ENCODE data around the gene AP2A1. TPM values are rescaled to one million over a fixed set of nuclear protein-coding genes. Genes with fewer than 3 reads are reported as not detected.

AP2A1 gene
- total and polyA plus RNA-seq, 10 of the 15 experiments (the other 5 are each of a cell fraction or from before 2014, with no cell fraction given): 0.68 to 78.8 (median 33.8) TPM

GRCh38 chr19:49767381-49767780, 580 bp downstream of the AP2A1 start:
- ChIA-PET SMC1A (ENCODE audit: uncharacterized antibody, unreplicated experiment) (interaction anchor here (1.1 to 1.9 kb wide), 3 partner anchors 46 to 102 kb away, joined by 4 to 5 read pairs (median 4); partner anchors contain the start of genes FUZ and MED25), RAD21 (ENCODE audit: unreplicated experiment) (interaction anchor here (0.7 to 1.7 kb wide), 9 partner anchors 36 to 1122 kb away, joined by 3 to 12 read pairs (median 4); partner anchors contain the start of genes PRMT1 and SCAF1), CTCF (interaction anchor here (1.0 kb wide), 1 partner anchor 51 kb away, joined by 3 read pairs; no protein-coding TSS in a partner anchor), POLR2A (interaction anchor here (0.5 to 1.6 kb wide), 13 partner anchors 29 to 562 kb away, joined by 3 to 14 read pairs (median 4); partner anchors contain the start of genes BCL2L12, IRF3, KCNC3 and MED25)
- ATAC-seq (no peak), FAIRE-seq (no peak), DNase-seq (ENCODE audit: low read depth, low spot score) (no peak)
- Histone ChIP-seq H3K4me2 (ENCODE audit: control insufficient read depth, insufficient read depth) (peak overlapping the region; percentile 98), H3K4me3 (peak overlapping the region; percentile 97), H2AFZ (ENCODE audit: control insufficient read depth, low read depth, low read length) (peak overlapping the region; percentile 50), H3K9me3 (replicated peaks; ENCODE audit: control insufficient read depth, insufficient read depth, low read length) (no peaks in the 10 kb centered on the region), H3K9ac (ENCODE audit: control insufficient read depth, insufficient read depth, low read length) (peak overlapping the region; percentile 93), H3K27ac (ENCODE audit: control insufficient read depth, insufficient read depth) (peak overlapping the region; percentile 83), H3K36me3 (ENCODE audit: control insufficient read depth in 2 of 2, insufficient read depth in 2 of 2, low read length in 1 of 2) (0 out of 4 replicates have a peak, but pooled peaks cover 0 to 2% of the 10 kb centered on the region in 2 experiments), H3K79me2 (ENCODE audit: control insufficient read depth, insufficient read depth, low read length) (peaks cover 24% of the 10 kb centered on the region), H4K20me1 (ENCODE audit: control insufficient read depth, insufficient read depth) (no peaks in the 10 kb centered on the region), H3K4me1 (ENCODE audit: control insufficient read depth, insufficient read depth, low read length) (peaks cover 15% of the 10 kb centered on the region; the same call in 1 of the 2 replicates), H3K27me3 (replicated peaks in 1 of 2; ENCODE audit: control insufficient read depth in 2 of 2, insufficient read depth in 2 of 2, low read length in 1 of 2) (no peaks in the 10 kb centered on the region)
- TF ChIP-seq, protein P1, sequence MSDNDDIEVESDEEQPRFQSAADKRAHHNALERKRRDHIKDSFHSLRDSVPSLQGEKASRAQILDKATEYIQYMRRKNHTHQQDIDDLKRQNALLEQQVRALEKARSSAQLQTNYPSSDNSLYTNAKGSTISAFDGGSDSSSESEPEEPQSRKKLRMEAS (IDR thresholded peaks at IDR 0.05; ENCODE audit: low read depth, low read length): peak; percentile 9; the same call in 1 of the 2 replicates
- TF ChIP-seq IKZF2 (IDR thresholded peaks at IDR 0.05) (0 out of 4 replicates have a peak, but pooled peaks of 1 of the 2 experiments have one; percentile 23), PAX5 (IDR thresholded peaks at IDR 0.05; ENCODE audit: borderline replicate concordance, low read depth, low read length) (no peak), MEF2B (IDR thresholded peaks at IDR 0.05; ENCODE audit: partially characterized antibody, poor library complexity, severe bottlenecking) (no peak)
- intact Hi-C loops (cut with micrococcal nuclease; ENCODE audit: unreplicated experiment): loop anchor here (5.0 kb wide), 2 partner anchors 40 to 100 kb away; partner anchors contain the start of gene PNKP
- BruUV-seq (replicated peaks): no TSS peak
- under 1% methylated on average over 9 of the region's 9 CpGs for WGBS (ENCODE audit: insufficient coverage, insufficient replicate concordance, low lambda C conversion rate, missing lambda C conversion rate)
- in situ Hi-C loops (cut with MboI): no loop called here

DNA sequence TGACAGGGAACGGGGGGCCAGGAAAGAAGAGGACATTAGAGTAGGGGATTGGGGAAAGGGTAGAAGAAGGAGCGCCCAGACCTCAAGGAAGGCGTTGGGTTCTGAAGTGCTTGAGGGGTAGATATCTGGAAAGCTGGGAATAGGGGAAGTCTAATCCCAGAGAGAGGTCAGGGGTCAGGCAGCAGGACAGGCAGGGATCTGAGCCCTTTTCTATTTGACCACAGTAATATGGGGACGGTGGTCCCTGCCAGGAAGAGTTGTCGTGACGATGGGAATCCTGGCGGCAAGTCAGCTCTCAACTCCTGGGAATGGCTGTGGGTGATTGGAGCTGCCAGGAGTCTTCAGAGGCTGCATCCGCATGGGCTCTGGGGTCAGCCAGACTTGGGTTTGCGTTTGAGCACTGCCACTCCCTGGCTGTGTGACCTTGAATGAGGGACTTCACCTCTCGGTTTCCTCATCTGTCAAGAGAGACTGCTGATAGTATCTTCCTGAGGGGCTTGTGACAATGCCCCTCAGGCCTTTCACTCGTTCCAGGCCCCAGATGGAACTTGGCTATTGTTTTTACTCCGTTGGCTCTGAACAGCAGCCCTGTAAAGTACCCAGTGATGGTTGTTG, 1.3 kb downstream of the AP2A1 start:
- FAIRE-seq: no peak
- ChIA-PET SMC1A (ENCODE audit: uncharacterized antibody, unreplicated experiment) (interaction anchor here (1.5 kb wide), 1 partner anchor 50 kb away, joined by 4 read pairs; the partner anchor contains the start of gene MED25), POLR2A (no interaction called here), CTCF (interaction anchor here (1.0 kb wide), 1 partner anchor 52 kb away, joined by 3 read pairs; no protein-coding TSS in a partner anchor), RAD21 (ENCODE audit: unreplicated experiment) (no interaction called here)
- BruUV-seq (replicated peaks): TSS peak; percentile 68
- no peaks in the 10 kb centered on the region for H3K27me3 ChIP-seq (replicated peaks in 1 of 2; ENCODE audit: control insufficient read depth in 2 of 2, insufficient read depth in 2 of 2, low read length in 1 of 2)
- no peak for ATAC-seq
- H3K4me2 ChIP-seq (ENCODE audit: control insufficient read depth, insufficient read depth): peak overlapping the region; percentile 98
- intact Hi-C loops (cut with micrococcal nuclease; ENCODE audit: unreplicated experiment): loop anchor here (5.0 kb wide), 2 partner anchors 39 to 99 kb away; partner anchors contain the start of gene PNKP
- 78% methylated on average over 12 of the region's 12 CpGs for WGBS (ENCODE audit: insufficient coverage, insufficient replicate concordance, low lambda C conversion rate, missing lambda C conversion rate)
- H2AFZ ChIP-seq (ENCODE audit: control insufficient read depth, low read depth, low read length): no peak overlapping the region
- no peak for DNase-seq (ENCODE audit: low read depth, low spot score)
- H3K9me3 ChIP-seq (replicated peaks; ENCODE audit: control insufficient read depth, insufficient read depth, low read length): no peaks in the 10 kb centered on the region
- peaks cover 15% of the 10 kb centered on the region; the same call in 1 of the 2 replicates for H3K4me1 ChIP-seq (ENCODE audit: control insufficient read depth, insufficient read depth, low read length)
- H3K27ac ChIP-seq (ENCODE audit: control insufficient read depth, insufficient read depth): peak overlapping the region; percentile 83
- peaks cover 0 to 2% of the 10 kb centered on the region in 2 experiments; a peak in 1 of 4 replicates for H3K36me3 ChIP-seq (ENCODE audit: control insufficient read depth in 2 of 2, insufficient read depth in 2 of 2, low read length in 1 of 2)
- in situ Hi-C loops (cut with MboI): no loop called here
- no peaks in the 10 kb centered on the region for H4K20me1 ChIP-seq (ENCODE audit: control insufficient read depth, insufficient read depth)
- peaks cover 24% of the 10 kb centered on the region for H3K79me2 ChIP-seq (ENCODE audit: control insufficient read depth, insufficient read depth, low read length)
- H3K4me3 ChIP-seq: peak overlapping the region; percentile 97
- peak overlapping the region; percentile 93 for H3K9ac ChIP-seq (ENCODE audit: control insufficient read depth, insufficient read depth, low read length)
- TF ChIP-seq POLR2AphosphoS2 (IDR thresholded peaks at IDR 0.05; ENCODE audit: low read depth, low read length): no peak
- TF ChIP-seq NFYA (IDR thresholded peaks at IDR 0.05; ENCODE audit: borderline replicate concordance, low read depth, low read length): no peak
- no peak for TF ChIP-seq YBX1 (IDR thresholded peaks at IDR 0.05)
- no peak for TF ChIP-seq IRF4 (IDR thresholded peaks at IDR 0.05; ENCODE audit: low read depth, low read length)
- TF ChIP-seq, protein P2, sequence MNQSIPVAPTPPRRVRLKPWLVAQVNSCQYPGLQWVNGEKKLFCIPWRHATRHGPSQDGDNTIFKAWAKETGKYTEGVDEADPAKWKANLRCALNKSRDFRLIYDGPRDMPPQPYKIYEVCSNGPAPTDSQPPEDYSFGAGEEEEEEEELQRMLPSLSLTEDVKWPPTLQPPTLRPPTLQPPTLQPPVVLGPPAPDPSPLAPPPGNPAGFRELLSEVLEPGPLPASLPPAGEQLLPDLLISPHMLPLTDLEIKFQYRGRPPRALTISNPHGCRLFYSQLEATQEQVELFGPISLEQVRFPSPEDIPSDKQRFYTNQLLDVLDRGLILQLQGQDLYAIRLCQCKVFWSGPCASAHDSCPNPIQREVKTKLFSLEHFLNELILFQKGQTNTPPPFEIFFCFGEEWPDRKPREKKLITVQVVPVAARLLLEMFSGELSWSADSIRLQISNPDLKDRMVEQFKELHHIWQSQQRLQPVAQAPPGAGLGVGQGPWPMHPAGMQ (IDR thresholded peaks at IDR 0.05; ENCODE audit: borderline replicate concordance): no peak
- TF ChIP-seq STAT1 (conservative IDR thresholded peaks at IDR 0.05): no peak
- no peak for TF ChIP-seq NR2F1 (conservative IDR thresholded peaks at IDR 0.05)
- TF ChIP-seq CBX5 (IDR thresholded peaks at IDR 0.05; ENCODE audit: low read depth): no peak

All from GM12878 (cell line).